Measurements from ENCODE around the gene STXBP2. TPM values are rescaled to one million over a fixed set of nuclear protein-coding genes. Genes with fewer than 3 reads are reported as not detected.

The STXBP2 gene
- total and polyA plus RNA-seq, 4 donors = 25.9 to 32.7 (median 27.2) TPM

GRCh38 chr19:7648265-7649014 lies 11.5 kb downstream of the STXBP2 start:
- 87% methylated on average over 15 of the region's 15 CpGs for WGBS
- Histone ChIP-seq H3K4me1 (ENCODE audit: control insufficient read depth in 4 of 4, insufficient read depth in 4 of 4, low read length in 3 of 4) (peaks cover 0 to 8% (median 2%) of the 10 kb centered on the region in 4 donors), H3K9ac (ENCODE audit: low read depth in 1 of 2, low read length in 2 of 2) (no peak overlapping the region), H3K4me3 (ENCODE audit: low read depth in 1 of 3, low read length in 3 of 3) (no peak overlapping the region), H3K9me3 (ENCODE audit: control insufficient read depth in 4 of 4, low read length in 3 of 4) (no peaks in the 10 kb centered on the region), H3K27ac (ENCODE audit: low read depth in 1 of 2, low read length in 2 of 2) (no peak overlapping the region), H3K36me3 (ENCODE audit: control insufficient read depth in 4 of 4, insufficient read depth in 3 of 4, low read depth in 1 of 4, low read length in 3 of 4) (peaks cover 0 to 3% (median 0%) of the 10 kb centered on the region in 4 donors), H3K27me3 (ENCODE audit: control insufficient read depth in 4 of 4, insufficient read depth in 4 of 4, low read length in 3 of 4) (no peaks in the 10 kb centered on the region)
- DNase-seq (ENCODE audit: low spot score) = no peak
- TF ChIP-seq ZBTB33 (IDR thresholded peaks at IDR 0.05) (no peak), RAD21 (IDR thresholded peaks at IDR 0.05) (no peak), HNF4A (conservative IDR thresholded peaks at IDR 0.05) (no peak), FOXA1 (IDR thresholded peaks at IDR 0.05) (no peak), REST (IDR thresholded peaks at IDR 0.05) (no peak), ATF3 (IDR thresholded peaks at IDR 0.05) (no peak), YY1 (IDR thresholded peaks at IDR 0.05) (no peak), GABPA (IDR thresholded peaks at IDR 0.05 in 1 of 2, conservative IDR thresholded peaks at IDR 0.05 in 1 of 2) (no peak), JUND (IDR thresholded peaks at IDR 0.05) (no peak), TAF1 (conservative IDR thresholded peaks at IDR 0.05) (no peak), FOXA2 (IDR thresholded peaks at IDR 0.05) (no peak), HNF4G (IDR thresholded peaks at IDR 0.05) (no peak), EGR1 (IDR thresholded peaks at IDR 0.05; ENCODE audit: low read depth in 2 of 2) (no peak)

DNA sequence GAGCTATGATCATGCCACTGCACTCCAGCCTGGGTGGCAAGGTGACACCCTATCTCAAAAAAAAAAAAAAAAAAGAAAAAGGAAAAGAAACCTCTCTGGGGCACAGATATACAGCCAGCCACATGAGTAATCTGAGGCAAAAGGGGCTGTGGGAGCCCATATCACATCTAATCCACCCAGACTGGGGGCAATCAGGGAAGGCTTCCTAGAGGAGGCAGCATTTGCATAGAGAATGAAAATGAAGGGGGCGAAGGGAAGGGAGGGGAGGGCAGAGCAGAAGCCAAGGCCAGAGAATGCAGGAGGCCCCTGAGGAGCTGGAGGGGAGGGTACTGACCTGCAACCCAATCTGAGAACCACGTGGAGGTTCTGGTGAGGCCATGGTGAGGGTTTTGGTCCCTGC lies 13.2 kb downstream of the STXBP2 start:
- H3K36me3 ChIP-seq (ENCODE audit: control insufficient read depth in 4 of 4, insufficient read depth in 3 of 4, low read depth in 1 of 4, low read length in 3 of 4) = no peaks in the 10 kb centered on the region
- H3K4me3 ChIP-seq (ENCODE audit: low read depth in 1 of 3, low read length in 3 of 3) = no peak overlapping the region
- TF ChIP-seq NR2F2 (IDR thresholded peaks at IDR 0.05) (no peak), ZBTB33 (IDR thresholded peaks at IDR 0.05) (no peak), RAD21 (IDR thresholded peaks at IDR 0.05) (no peak), YY1 (IDR thresholded peaks at IDR 0.05) (no peak), SP1 (IDR thresholded peaks at IDR 0.05) (no peak), JUND (IDR thresholded peaks at IDR 0.05) (no peak), GABPA (IDR thresholded peaks at IDR 0.05 in 1 of 2, conservative IDR thresholded peaks at IDR 0.05 in 1 of 2) (no peak), RXRA (IDR thresholded peaks at IDR 0.05) (no peak)
- H3K27ac ChIP-seq (ENCODE audit: low read depth in 1 of 2, low read length in 2 of 2) = no peak overlapping the region
- no peak overlapping the region for H3K9ac ChIP-seq (ENCODE audit: low read depth in 1 of 2, low read length in 2 of 2)
- 67% methylated on average over 2 of the region's 2 CpGs for WGBS
- no peaks in the 10 kb centered on the region for H3K9me3 ChIP-seq (ENCODE audit: control insufficient read depth in 4 of 4, low read length in 3 of 4)
- peaks cover 0 to 8% (median 2%) of the 10 kb centered on the region in 4 donors for H3K4me1 ChIP-seq (ENCODE audit: control insufficient read depth in 4 of 4, insufficient read depth in 4 of 4, low read length in 3 of 4)
- no peak for DNase-seq (ENCODE audit: low spot score)
- H3K27me3 ChIP-seq (ENCODE audit: control insufficient read depth in 4 of 4, insufficient read depth in 4 of 4, low read length in 3 of 4) = no peaks in the 10 kb centered on the region
